IgD-negative memory B cell (primary cell): ENCODE measurements around the gene ZNF416. TPM values are rescaled to one million over a fixed set of nuclear protein-coding genes. Genes with fewer than 3 reads are reported as not detected.

Source experiments
- polyA plus RNA-seq: library from polyadenylated mRNA; unstranded; fragments of 300-500 nt; fragmentation: Illumina TruSeq; gene quantifications from one replicate; pipeline ENCODE4 v1.2.3, GENCODE V29; 2021

Gene ZNF416
- polyA plus RNA-seq, 1 donor from 2014 or later, result 5.5 TPM

Other genes with a start within 250 kb of the ZNF416 start
- gene ZNF304, start 227.6 kb downstream of the ZNF416 start, polyA plus RNA-seq, result 4.2 TPM
- 32.7 TPM for gene TRAPPC2B, start 215.4 kb downstream of the ZNF416 start, polyA plus RNA-seq
- gene ZNF547, start 215.4 kb downstream of the ZNF416 start, polyA plus RNA-seq, result 1.5 TPM
- 12.7 TPM for gene ZNF548, start 189.1 kb downstream of the ZNF416 start, polyA plus RNA-seq
- gene ZNF17, start 167.8 kb downstream of the ZNF416 start, polyA plus RNA-seq, result 5.4 TPM
- gene ZNF749, start 143.6 kb downstream of the ZNF416 start, polyA plus RNA-seq, result 5.4 TPM
- 0.53 TPM for gene VN1R1, start 121.8 kb downstream of the ZNF416 start, polyA plus RNA-seq
- gene ZNF772, start 101.3 kb downstream of the ZNF416 start, polyA plus RNA-seq, result 1.1 TPM
- 12.4 TPM for gene ZNF419, start 91.2 kb downstream of the ZNF416 start, polyA plus RNA-seq
- 9.0 TPM for gene ZNF773, start 79.0 kb downstream of the ZNF416 start, polyA plus RNA-seq
- gene ZNF549, start 51.6 kb downstream of the ZNF416 start, polyA plus RNA-seq, result 7.3 TPM
- gene ZNF550, start 19.0 kb downstream of the ZNF416 start, polyA plus RNA-seq, result 8.8 TPM
- gene ZIK1, start 5.2 kb upstream of the ZNF416 start, polyA plus RNA-seq, result 9.9 TPM
- 5.0 TPM for gene ZNF530, start 21.0 kb upstream of the ZNF416 start, polyA plus RNA-seq
- 13.5 TPM for gene ZNF134, start 35.3 kb upstream of the ZNF416 start, polyA plus RNA-seq
- 17.8 TPM for gene ZNF211, start 54.3 kb upstream of the ZNF416 start, polyA plus RNA-seq
- gene ZSCAN4, start 90.0 kb upstream of the ZNF416 start, polyA plus RNA-seq, result not detected
- 5.8 TPM for gene ZNF551, start 103.1 kb upstream of the ZNF416 start, polyA plus RNA-seq
- 5.0 TPM for gene ZNF154, start 130.3 kb upstream of the ZNF416 start, polyA plus RNA-seq
- 20.7 TPM for gene ZNF671, start 148.7 kb upstream of the ZNF416 start, polyA plus RNA-seq
- gene ZNF776, start 167.9 kb upstream of the ZNF416 start, polyA plus RNA-seq, result 13.4 TPM
- gene ZNF586, start 190.8 kb upstream of the ZNF416 start, polyA plus RNA-seq, result 19.5 TPM
- 6.8 TPM for gene ZNF552, start 236.0 kb upstream of the ZNF416 start, polyA plus RNA-seq